GM21447 (cell line): ENCODE measurements around the gene VRK3.
"Not testable (repeated sequence)": the region's sequence is repeated elsewhere in the genome, so short reads cannot be mapped to it uniquely, and the experiment has no call there.

Experiments used
- ATAC-seq: cut with Tn5 transposase; IDR thresholded peaks from one replicate; pipeline ENCODE4 v1.9.1; 2021; ENCODE audit not compliant: unreplicated experiment

VRK3 gene

DNA sequence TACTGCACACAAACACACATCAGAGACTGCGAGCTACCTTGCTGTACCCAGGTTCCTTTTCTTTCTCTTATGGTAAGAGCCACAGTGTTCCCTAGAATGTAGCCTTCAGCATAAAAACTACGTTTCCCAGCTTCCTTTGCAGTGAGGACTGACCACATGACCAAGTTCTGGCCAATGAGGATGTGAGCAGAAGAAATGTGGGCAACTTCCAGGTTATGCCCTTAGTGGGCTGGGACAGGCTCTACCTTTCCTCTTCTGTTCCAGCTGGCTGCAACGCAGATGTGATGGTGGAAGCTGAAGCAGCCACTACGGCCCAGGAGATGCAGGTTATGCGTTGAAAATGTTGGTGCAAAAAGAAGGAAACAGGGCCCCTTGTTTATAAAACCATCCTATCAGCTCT lies 27.5 kb downstream of the VRK3 start:
- no peak for ATAC-seq

DNA sequence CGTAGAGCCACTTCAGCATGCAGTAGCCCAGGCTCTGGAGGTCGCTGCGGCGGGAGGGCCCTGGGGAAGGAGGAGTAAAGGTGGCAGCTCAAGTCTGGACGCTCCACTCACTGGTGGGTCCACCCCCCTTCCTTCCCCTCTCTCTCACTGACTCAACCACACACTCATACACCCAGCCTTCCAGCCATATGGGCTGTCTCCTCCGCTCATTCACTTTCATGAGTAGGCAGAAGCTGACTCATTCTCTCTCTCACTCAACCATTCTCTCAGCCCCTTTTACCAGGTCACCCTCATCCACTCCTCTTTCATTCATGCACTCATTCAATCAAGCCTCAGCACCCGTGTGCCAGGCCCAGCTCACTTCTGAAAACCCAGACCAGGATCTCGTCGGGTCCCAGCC lies 36.7 kb downstream of the VRK3 start:
- ATAC-seq: no peak

DNA sequence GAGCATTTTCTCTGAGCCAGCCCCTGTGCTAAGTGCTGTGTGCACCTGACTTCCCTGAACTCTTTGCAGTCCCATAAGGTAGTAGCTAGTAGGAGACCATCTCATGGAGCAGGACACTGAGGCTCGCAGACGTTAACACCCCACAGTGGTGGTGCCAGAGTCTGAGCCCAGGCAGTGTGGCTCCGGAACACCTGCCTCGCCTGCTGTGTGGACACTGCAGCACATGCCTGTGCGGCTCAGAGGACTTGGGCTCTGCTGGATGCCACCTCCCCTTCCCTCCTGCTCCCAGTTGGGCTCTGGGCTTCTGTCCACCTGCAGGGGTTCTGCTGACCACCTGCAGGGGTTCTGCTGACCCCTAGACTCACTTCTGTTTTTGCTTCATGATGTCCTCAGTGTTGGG lies 37.2 kb downstream of the VRK3 start:
- ATAC-seq: no peak

DNA sequence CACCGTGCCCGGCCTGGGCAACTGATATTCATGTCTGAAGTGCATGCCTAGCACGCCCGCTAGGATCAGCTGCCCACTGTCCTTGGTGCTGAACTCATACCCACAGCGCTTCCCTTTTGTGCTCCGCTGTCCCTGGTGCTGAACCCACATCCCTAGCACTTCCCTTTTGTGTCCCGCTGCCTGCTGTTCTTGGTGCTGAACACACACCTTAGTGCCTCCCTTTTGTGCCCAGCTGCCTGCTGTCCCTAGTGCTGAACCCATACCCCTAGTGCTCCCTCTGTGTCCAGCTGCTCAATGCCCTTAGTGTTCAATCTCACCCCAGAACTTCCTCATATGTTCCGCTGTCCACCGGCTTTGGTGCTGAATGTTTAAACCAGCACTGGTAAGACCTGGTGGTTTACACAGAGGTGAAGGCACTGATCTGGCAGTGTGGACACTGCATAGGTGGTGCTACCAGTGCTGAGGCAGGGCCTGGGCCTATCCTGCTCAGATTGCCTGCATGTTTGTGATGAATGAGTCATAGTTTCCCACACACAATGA lies 37.9 kb downstream of the VRK3 start:
- no peak for ATAC-seq

DNA sequence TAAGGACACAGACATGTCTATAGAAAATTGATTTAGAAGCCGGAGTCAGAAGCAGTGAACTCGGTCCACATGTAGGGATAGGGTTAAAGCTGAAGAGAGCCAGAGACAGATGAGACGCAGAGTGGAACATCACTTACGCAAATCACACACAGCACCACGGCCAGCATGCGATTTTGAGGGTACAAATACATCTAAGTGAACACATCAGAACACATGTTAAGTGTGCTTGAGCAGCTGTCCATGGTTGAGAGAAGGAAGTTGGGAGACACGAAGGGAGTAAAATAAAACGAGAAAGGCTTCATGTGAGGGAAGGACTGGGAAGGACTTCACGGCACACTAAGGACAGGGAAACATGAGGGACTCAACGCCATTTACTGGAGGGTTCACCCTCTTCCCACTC lies 38.8 kb downstream of the VRK3 start:
- ATAC-seq: no peak

DNA sequence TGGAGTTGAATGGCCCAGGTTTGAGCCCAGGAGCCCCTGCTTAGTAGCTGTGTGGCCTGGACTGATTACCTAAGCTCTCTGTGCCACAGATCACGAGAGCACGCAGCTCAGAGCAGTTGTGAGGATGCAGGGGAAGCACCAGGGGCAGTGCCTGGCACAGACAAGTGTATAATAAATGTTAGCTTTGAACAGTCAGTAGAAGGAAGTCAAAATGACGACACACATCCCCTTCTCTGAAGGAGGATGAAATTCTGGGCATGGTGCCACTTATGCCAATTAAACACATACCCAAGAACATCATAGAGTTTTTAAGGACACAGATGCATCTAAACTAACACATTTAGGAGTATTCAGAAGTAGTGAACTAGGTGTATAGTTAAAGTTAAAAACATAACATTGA lies 39.3 kb downstream of the VRK3 start:
- no peak for ATAC-seq

DNA sequence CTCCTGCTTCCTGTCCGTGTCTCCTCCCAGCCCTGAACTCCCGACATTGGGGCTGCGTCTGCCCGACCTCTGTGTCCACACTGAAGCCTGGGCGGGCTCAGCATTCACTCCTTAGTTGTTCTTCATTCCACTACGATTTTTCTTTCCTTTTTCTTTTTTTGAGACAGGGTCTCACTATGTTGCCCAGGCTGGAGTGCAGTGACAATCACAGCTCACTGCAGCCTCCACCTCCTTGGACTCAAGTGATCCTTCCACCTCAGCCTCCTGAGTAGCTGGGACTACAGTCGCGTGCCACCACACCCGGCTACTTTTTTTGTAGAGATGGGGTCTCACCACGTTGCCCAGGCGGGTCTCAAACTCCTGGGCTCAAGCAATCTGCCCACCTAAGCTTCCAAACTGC lies 40.7 kb downstream of the VRK3 start:
- no peak for ATAC-seq

DNA sequence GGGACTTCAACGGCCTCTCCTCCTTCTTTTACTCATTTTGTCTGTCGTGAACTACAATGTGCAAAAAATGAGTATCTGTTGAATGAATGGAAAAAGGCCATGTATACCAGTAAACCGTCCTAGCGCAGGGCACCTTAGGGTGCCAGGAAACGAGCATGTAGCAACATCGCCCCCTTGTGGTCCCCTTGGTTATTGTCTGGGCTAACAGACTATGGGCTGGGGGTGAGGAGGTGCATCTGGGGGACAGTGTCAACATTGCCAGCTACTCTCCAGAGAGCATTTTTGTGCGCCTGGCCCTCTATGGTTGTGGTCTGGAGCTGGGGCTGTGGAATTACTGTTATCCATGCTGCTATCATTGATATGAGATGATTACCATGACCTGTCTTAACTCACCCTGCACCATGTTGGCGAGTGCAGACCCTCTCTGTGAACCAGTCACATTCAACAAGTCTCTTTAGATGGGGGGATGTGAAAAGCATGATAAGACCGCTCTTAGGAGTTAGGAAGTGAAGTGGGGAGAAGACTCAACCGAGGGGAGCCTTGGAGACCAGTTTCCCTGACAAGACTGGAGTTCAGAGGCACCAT lies 41.4 kb downstream of the VRK3 start:
- no peak for ATAC-seq

DNA sequence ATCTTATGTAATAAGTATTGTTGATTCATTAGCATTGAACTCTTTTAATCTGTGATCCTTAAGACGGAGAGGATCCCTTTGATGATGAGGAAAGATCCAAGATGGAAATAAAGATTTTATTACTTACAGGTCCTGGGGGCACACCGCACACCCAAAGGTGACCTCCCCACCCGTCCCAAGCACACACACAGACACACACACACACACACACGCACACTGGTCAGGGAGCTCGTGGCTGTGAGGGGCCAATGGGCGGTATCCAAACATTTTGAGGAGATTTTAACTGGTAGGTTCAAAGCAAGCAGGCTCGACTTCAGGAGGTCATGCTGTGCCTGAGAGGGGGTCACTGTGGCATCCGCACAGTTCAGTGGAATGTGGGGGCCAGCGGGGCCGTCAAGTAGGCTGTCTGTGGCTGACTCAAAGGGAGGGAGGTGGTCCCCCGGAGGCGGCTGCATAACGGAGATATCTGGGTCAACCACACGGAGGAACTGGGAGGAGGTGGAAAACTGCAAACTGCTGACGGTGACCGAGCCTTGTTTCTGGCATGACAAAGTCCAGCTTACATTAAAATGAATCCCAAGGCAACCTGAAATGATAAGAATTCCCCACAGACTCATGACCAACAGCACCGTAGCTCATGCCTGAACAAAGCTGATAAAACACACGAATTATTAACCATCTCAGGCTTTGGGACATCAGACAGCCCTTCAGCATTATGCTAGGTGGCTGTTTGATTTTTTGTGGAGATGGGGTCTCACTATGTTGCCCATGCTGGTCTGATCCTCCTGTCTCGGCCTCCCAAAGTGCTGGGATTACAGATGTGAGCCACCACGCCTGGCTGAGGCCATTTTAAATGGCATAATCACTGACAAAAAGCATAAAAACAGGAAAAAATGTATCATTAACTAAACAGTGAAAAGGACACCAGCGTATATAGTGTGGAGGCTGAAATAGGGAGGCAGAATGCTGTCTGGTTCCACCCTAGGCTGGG lies 43.3 kb downstream of the VRK3 start:
- ATAC-seq: no peak

DNA sequence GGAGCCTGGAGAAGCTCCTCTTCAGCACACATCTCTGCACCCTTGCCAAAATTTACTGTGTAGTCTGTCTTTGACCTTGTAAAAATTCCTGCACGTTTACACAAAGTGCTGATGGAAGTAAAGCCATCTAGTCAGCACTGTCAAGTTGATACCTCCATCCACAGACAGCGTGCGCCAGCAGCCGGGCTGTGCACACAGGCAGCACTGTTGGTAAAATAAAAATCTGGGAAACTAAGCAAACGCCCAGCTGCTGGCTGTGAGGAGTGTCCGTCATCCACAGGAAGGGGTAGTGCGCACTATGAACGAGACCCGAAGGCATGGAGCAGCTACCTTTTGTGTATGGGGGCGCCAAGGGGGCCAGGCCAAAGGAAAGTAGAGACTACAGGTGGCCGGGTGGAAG lies 46.8 kb downstream of the VRK3 start:
- no peak for ATAC-seq

DNA sequence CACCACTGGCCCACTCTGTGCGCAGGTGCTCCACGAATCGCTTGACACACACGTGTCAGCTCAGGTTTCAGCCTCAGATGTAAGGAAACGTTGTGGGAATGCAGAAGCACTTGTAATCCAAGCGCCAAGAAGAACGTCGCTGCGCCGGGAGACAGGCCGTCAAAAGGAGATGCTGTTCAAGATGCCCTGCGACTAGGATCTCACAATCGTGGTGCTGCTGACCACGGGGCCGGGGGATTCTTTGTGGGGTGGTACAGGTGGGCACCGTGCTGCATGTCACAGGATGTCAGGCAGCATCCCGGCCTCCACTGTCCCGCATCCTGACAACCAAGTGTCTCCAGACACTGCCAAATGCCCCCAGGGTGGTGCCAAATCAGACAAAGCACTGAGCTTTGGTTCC lies 47.3 kb downstream of the VRK3 start:
- no peak for ATAC-seq

DNA sequence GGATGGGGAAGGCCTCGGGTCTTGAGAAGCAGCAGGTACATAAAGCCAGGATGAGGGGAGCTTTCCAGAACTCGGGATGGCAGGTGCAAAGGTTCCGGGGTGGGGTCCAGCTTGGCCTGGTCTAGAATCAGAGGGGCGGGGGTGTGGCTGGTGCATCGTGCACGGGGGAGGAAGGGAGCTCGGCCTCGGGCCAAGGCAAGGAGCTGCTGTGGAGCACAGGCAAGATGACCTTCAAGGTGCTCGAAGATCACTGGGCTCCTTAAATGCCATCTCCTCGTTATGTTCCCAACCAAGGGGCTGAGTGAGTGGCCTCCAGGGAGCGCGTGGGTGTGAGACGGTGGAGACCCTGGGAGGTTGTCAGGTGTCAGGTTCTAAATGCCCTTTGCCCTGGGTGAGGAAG lies 48.1 kb downstream of the VRK3 start:
- no peak for ATAC-seq

DNA sequence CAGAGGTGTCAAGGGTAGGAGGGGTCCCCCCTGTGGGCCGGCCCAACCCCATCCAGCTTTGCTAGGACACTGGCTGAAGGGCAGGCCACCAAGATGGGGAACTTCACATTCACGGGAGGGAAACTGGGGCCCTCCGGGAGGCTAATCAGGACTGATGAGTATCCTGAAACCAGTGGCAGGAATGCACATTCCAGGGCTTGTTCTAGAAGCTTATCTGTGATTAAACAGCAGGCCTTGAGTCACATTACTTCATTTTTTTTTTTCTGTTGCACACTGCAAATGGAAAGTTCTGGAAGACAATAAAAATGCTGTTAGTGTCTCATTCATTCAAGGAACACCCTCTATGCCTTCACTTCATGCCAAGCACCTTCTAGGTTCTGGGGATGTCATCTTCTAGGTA lies 48.7 kb downstream of the VRK3 start:
- no peak for ATAC-seq

DNA sequence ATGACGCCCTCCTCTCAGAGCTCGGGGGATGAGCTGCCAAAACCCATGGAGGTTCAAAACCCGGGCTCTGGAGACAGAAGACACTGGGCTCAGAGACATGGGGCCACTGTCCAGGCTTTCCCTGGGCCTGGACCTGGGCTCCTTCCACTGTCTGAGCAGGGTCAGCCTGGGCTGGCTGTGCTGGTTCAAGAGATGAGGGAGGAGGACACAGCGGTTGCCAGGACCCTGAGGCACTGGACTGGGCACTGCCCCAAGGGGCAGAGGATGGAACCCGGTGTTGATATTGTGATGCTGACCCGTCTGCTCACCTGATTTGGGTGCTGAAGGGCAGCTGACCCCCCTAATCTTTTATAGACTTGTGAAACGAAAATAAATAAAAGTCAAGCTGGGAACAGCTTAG lies 50.1 kb downstream of the VRK3 start:
- no peak for ATAC-seq

DNA sequence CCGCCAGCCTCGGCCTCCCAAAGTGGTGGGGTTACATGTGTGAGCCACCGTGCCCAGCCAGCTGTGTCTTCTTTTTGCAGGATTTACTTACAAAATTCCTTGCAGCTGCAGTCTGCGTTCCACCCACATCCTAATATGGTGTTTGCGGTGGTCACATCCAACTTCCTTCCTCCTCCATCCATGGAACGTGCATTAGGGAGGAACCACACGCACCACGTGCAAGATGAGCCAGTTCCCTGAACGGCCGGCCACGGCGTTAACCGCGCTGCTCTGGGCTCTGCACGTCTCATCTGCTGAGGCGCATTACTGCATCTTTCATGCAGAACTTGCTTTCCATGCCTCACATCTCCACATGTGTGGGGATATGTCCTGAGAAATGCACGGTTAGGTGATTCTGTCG lies 51.2 kb downstream of the VRK3 start:
- no peak for ATAC-seq

DNA sequence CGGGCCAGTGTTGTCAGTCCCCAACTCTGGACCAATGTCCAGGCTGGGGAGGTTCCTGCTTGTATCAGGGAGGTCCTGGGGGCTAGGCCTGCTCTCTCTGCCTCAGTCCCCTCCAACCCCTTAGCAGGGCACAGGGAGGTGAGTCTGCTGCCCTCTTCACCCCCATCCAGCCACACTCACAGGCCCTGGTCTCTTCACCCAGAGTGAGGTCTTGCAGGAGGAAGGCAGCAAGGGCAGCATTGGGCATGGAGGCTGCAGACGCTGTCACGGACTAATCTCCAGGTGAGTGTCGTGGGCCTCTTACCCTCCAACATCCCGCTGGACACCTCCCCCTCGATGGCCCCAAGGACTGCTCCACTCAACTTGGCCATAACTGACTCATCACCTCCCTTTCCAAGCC lies 52.3 kb downstream of the VRK3 start:
- no peak for ATAC-seq

DNA sequence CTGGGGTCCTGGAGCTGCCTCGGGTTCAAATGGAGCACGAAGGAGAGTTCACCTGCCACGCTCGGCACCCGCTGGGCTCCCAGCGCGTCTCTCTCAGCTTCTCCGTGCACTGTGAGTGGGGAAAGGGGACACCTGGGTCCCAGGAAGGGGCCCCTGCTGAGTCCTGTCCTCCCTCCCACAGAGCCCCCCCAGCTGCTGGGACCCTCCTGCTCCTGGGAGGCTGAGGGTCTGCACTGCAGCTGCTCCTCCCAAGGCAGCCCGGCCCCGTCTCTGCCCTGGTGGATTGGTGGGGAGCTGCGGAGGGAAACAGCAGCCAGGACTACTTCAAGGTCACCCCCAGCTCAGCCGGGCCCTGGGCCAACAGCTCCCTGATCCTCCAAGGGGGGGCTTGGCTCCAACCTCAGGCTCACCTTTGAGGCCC lies 53.2 kb downstream of the VRK3 start:
- ATAC-seq: no peak

DNA sequence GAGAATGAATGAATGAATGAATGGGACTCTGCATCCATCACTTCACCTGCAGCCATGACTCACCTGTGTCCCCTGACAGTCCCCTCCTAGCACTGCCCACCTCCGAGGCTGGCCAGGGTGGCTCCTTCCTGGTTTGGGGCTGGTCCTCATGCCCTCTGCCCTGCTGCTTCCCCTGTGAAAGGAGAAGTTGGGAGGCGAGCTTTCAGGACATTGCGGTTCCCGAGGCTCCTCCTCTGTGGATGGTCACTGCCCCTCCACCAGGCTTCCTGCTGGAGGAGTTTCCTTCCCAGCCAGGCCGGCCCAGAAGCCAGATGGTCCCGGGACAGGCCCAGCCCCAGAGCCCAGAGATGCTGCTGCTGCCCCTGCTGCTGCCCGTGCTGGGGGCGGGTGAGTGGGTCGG lies 55.8 kb downstream of the VRK3 start:
- ATAC-seq: not testable (repeated sequence)

DNA sequence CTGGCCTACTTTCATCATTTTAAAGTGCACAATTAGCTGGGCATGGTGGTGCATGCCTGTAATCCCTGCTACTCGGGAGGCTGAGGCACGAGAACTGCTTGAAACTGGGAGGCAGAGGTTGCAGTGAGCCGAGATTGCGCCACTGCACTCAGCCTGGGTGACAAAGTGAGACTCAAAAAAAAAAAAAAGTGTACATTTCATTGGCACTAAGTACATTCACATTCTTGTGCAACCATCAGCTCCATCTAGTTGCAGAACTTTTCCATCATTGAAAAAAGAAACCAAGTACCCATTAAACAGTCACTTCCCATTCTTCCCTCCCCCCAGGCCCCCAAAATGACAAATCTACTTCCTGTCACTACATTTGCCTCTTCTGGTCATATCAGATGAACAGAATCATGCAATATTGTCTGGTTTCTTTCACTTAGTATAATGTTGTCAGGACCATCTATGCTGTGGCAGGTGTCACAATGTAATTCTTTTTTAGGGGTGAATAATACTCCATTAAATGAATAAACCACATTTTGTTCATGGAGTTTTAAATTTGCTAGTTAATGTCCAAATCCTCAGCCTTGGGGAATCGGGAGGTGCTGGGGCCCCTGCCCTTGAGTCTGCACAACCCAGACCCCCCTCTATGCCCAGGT lies 56.8 kb downstream of the VRK3 start:
- ATAC-seq: no peak

DNA sequence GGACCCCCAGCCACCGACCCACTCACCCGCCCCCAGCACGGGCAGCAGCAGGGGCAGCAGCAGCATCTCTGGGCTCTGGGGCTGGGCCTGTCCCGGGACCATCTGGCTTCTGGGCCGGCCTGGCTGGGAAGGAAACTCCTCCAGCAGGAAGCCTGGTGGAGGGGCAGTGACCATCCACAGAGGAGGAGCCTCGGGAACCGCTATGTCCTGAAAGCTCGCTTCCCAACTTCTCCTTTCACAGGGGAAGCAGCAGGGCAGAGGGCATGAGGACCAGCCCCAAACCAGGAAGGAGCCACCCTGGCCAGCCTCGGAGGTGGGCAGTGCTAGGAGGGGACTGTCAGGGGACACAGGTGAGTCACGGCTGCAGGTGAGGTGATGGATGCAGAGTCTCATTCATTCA lies 64.2 kb downstream of the VRK3 start, which contains the start of gene SIGLEC11:
Gene SIGLEC11 (minus strand): TSS at position 193 of the 400 bp plus-strand sequence. CDS start 91 bp downstream, at position 102.
- ATAC-seq: not testable (repeated sequence)

DNA sequence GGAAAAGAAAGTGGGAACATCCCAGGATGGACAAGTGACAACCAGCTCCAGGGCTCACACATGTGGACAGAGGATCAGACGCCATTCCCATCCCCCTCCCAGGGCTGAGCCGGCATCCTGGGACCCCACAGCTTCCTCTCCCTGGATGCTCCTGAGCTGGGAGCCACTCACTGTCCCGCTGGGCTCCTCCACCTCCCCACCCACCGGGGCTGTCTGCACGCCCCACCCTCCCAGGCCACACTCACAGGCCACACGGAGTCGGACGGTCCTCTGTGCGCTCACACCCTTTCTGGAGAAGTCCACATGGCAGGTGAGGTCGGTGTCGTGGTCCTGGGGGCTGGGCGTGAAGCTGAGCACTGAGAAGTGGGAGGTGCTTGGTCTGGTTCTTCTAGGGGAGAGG lies 65.3 kb downstream of the VRK3 start:
- not testable (repeated sequence) for ATAC-seq

DNA sequence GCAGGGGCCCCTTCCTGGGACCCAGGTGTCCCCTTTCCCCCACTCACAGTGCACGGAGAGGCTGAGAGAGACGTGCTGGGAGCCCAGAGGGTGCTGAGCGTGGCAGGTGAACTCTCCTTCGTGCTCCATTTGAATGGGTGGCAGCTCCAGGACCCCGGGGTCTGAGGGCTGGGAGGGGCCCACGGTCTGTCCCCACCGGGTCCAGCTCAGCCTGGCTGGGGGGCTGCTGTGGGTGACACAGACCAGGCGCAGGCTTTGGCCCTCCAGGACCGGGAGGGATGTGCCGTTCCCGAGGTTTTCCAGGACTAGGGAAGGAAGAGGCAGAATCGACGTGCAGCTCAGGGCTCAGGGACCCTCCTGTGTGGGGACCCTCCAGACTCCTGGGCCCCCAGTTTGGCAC lies 66.6 kb downstream of the VRK3 start:
- not testable (repeated sequence) for ATAC-seq
